GM19324 (cell line): ENCODE data around the gene CFAP91.
"Not testable (repeated sequence)": the region's sequence is repeated elsewhere in the genome, so short reads cannot be mapped to it uniquely, and the experiment has no call there.

Source experiments
- ATAC-seq: cut with Tn5 transposase; IDR thresholded peaks from one replicate; pipeline ENCODE4 v1.9.1; 2021; ENCODE audit warnings: mild to moderate bottlenecking, moderate library complexity; ENCODE audit not compliant: unreplicated experiment, low FRiP score

Gene CFAP91

GRCh38 chr3:119676771-119677640 is 25.8 kb upstream of the CFAP91 start, which contains the start of gene COX17:
COX17 (minus strand) TSS chr3:119677406; CDS start chr3:119677310, 96 bp downstream.
- peak; percentile 93 for ATAC-seq

GRCh38 chr3:119677641-119677934 is 25.2 kb upstream of the CFAP91 start:
- no peak for ATAC-seq

GRCh38 chr3:119678209-119678608 is 24.6 kb upstream of the CFAP91 start:
- ATAC-seq = not testable (repeated sequence)

- no peak for ATAC-seq
Measured at GRCh38 chr3:119679874-119680273, 22.9 kb upstream of the CFAP91 start.

GRCh38 chr3:119681279-119681678 is 21.5 kb upstream of the CFAP91 start:
- no peak for ATAC-seq

GRCh38 chr3:119683421-119683820 is 19.4 kb upstream of the CFAP91 start:
- no peak for ATAC-seq

GRCh38 chr3:119690043-119690656 is 12.7 kb upstream of the CFAP91 start:
- no peak for ATAC-seq

GRCh38 chr3:119695480-119695879 is 7.3 kb upstream of the CFAP91 start:
- ATAC-seq = no peak

- ATAC-seq = no peak
Measured at GRCh38 chr3:119697394-119697793, 5.4 kb upstream of the CFAP91 start.

- no peak for ATAC-seq
Measured at GRCh38 chr3:119700269-119700919, 2.4 kb upstream of the CFAP91 start.

GRCh38 chr3:119700920-119701734 is 1.7 kb upstream of the CFAP91 start:
- ATAC-seq = no peak

- ATAC-seq = no peak
Measured at GRCh38 chr3:119703820-119704531, 1.2 kb downstream of the CFAP91 start.

- ATAC-seq = no peak
Measured at GRCh38 chr3:119715105-119715504, 12.3 kb downstream of the CFAP91 start.

- ATAC-seq = no peak
Measured at GRCh38 chr3:119716998-119717397, 14.2 kb downstream of the CFAP91 start.

- ATAC-seq = no peak
Measured at GRCh38 chr3:119717520-119717919, 14.7 kb downstream of the CFAP91 start.

GRCh38 chr3:119723022-119723421 is 20.2 kb downstream of the CFAP91 start:
- no peak for ATAC-seq

GRCh38 chr3:119726909-119727308 is 24.1 kb downstream of the CFAP91 start:
- no peak for ATAC-seq

GRCh38 chr3:119729996-119730395 is 27.2 kb downstream of the CFAP91 start:
- ATAC-seq = no peak

- no peak for ATAC-seq
Measured at GRCh38 chr3:119731560-119732343, 28.9 kb downstream of the CFAP91 start.
